Activated CD4-positive, alpha-beta T cell treated with anti-CD3 and anti-CD28 coated beads, Interleukin-2, amount 50 U/mL, for 16 hours (primary cell): ENCODE measurements around the gene RHEBL1.

Experiments used
- DNase-seq: peaks from one replicate; pipeline ENCODE4 v3.0.0-alpha.2; 2020

Gene RHEBL1

GRCh38 chr12:49069507-49070346, at the start of gene RHEBL1:
Gene RHEBL1, minus strand, starts transcription at chr12:49069979. Its CDS starts 194 bp downstream, at chr12:49069785.
- DNase-seq: peak; percentile 100

GRCh38 chr12:49111206-49111605, 41.4 kb upstream of the RHEBL1 start:
- no peak for DNase-seq

- peak; percentile 97 for DNase-seq
Measured at GRCh38 chr12:49110464-49111155, 40.8 kb upstream of the RHEBL1 start, which contains the start of gene LMBR1L. Gene LMBR1L, minus strand, starts transcription at chr12:49110847. Its CDS starts 292 bp downstream, at chr12:49110555.

- DNase-seq: no peak
Measured at GRCh38 chr12:49109641-49110463, 40.1 kb upstream of the RHEBL1 start.

GRCh38 chr12:49108958-49109404, 39.2 kb upstream of the RHEBL1 start:
- DNase-seq: no peak

GRCh38 chr12:49105504-49106084, 35.8 kb upstream of the RHEBL1 start:
- DNase-seq: no peak

GRCh38 chr12:49104822-49105221, 35.0 kb upstream of the RHEBL1 start:
- DNase-seq: no peak

GRCh38 chr12:49100380-49100779, 30.6 kb upstream of the RHEBL1 start:
- DNase-seq: no peak

- no peak for DNase-seq
Measured at GRCh38 chr12:49098703-49099102, 28.9 kb upstream of the RHEBL1 start.

- peak; percentile 64 for DNase-seq
Measured at GRCh38 chr12:49098035-49098451, 28.3 kb upstream of the RHEBL1 start.

- DNase-seq: no peak
Measured at GRCh38 chr12:49097381-49097780, 27.6 kb upstream of the RHEBL1 start.

- no peak for DNase-seq
Measured at GRCh38 chr12:49094975-49095365, 25.2 kb upstream of the RHEBL1 start.

- DNase-seq: no peak
Measured at GRCh38 chr12:49094160-49094974, 24.6 kb upstream of the RHEBL1 start, which contains the start of gene DHH. Gene DHH, minus strand, starts transcription at chr12:49094801. Its CDS starts 289 bp downstream, at chr12:49094512.

GRCh38 chr12:49093792-49094159, 24.0 kb upstream of the RHEBL1 start:
- no peak for DNase-seq

GRCh38 chr12:49092816-49093406, 23.1 kb upstream of the RHEBL1 start:
- no peak for DNase-seq

- peak; percentile 55 for DNase-seq
Measured at GRCh38 chr12:49092086-49092815, 22.5 kb upstream of the RHEBL1 start.

GRCh38 chr12:49091836-49092085, 22.0 kb upstream of the RHEBL1 start:
- no peak for DNase-seq

- DNase-seq: no peak
Measured at GRCh38 chr12:49091056-49091835, 21.5 kb upstream of the RHEBL1 start.

GRCh38 chr12:49089821-49090773, 20.3 kb upstream of the RHEBL1 start:
- DNase-seq: peak; percentile 46
